ENCODE data around the gene WEE2.
"Not testable (repeated sequence)": the region's sequence is repeated elsewhere in the genome, so short reads cannot be mapped to it uniquely, and the experiment has no call there.

WEE2 gene

DNA sequence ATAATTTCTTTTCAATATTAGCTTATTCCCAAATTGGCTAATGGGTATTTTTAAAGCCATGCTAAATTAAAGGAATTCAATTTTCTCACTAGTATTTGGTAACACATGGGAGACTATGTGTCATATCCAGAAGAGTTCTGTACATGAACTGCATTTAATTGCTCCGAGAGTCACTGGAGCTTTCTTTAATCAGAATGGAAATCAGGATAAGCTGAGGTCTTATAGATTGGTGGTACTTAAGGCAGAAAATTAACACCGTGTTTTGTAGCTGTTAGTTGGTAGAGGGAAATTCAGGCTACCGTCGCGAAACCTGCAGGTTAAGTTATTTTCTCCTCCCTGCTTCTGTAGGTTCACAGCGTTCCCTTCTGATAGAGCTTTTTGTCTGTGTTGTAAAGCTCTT is at the start of gene WEE2:
Gene WEE2 (plus strand): TSS at position 3 of the 400 bp plus-strand sequence. CDS start 406 bp downstream, outside the sequence.
- no peak for DNase-seq (ENCODE audit: low spot score)

DNA sequence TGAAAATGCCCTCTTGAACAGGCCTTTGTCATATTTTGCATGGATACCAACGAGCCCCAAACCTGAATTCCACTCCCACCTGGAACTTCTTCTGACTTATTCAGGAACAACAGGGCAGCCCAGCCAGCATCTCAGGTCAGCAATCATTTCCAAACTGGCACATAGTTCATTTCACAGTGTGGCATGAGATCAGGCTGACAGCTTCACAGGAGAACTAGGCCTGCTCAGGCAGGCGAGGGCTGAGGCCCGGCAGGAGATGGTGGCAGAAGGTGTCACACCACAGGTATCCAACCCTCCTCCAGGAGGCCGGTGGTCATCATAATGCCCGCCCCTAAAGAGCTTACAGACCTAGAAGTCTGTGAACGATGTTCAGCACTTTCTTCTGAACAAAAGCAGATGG is 48.7 kb upstream of the WEE2 start:
- DNase-seq (ENCODE audit: low spot score) = no peak

DNA sequence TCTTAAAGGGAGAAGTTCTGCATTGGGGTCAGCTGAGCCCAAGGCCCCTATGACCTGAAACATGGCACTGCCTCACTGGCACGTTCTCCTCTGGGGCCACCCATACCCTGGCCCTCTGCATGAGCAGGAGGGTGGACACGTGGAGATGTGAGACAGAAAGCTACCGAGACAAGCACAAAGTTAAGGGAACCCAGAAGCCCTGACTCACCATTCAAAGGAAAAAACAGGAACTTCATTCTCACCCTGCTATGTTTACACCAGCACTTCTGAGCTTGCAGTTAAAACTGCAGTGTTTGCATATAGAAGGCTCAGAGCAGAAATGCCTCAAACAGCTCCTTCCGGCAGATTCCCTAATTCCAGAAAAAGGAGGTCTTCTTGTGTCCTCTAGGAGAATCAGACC is 47.9 kb upstream of the WEE2 start:
- no peak for DNase-seq (ENCODE audit: low spot score)

GRCh38 chr7:141663081-141663849 is 44.9 kb upstream of the WEE2 start:
- DNase-seq (ENCODE audit: low spot score) = no peak

GRCh38 chr7:141664450-141664849 is 43.7 kb upstream of the WEE2 start:
- DNase-seq (ENCODE audit: low spot score) = no peak

GRCh38 chr7:141665208-141666035 is 42.7 kb upstream of the WEE2 start:
- DNase-seq (ENCODE audit: low spot score) = no peak

DNA sequence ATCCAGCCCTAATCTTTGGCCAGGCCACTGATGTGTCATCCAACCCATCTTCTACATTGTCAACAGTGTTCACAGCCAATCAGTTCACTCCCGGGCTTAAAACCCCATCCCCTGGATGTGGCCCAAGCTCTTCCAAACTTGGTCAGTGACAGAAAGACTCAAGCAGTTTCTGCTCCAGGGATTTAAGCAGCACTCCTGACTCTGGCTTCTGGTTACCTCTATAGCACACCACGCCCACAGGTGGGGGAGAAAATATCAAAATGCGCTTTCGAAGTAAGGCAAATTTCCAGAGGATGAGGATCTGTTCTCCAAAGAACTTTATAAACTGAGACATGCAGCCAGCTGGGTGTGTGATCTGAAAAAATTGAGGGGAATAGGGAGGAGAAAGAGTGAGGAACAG is 42.1 kb upstream of the WEE2 start:
- no peak for DNase-seq (ENCODE audit: low spot score)

- no peak for DNase-seq (ENCODE audit: low spot score)
These were observed 39.3 kb upstream of the WEE2 start for GRCh38 chr7:141668853-141669252.

- no peak for DNase-seq (ENCODE audit: low spot score)
These were observed 36.3 kb upstream of the WEE2 start for GRCh38 chr7:141671705-141672496.

DNA sequence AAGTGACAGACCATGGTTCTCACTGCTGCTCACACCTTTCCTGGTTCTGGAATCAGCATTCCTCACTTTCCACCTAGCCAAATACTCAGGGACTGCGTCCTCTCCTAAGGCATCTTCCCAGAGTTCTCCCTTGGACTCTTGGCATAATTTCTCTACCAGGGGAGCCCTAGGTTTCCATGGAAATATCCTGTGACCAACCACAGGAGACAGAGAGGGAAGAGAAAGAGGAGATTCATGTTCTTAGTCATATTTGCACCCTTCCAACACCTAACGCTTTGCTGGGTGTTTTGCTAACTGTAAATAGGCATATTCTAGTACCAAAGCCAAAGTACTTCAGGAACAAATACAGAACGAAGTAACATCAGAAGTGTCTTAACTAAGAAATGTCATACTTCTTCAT is 34.8 kb upstream of the WEE2 start:
- DNase-seq (ENCODE audit: low spot score) = no peak

GRCh38 chr7:141674171-141674671 is 33.9 kb upstream of the WEE2 start:
- DNase-seq (ENCODE audit: low spot score) = no peak

DNA sequence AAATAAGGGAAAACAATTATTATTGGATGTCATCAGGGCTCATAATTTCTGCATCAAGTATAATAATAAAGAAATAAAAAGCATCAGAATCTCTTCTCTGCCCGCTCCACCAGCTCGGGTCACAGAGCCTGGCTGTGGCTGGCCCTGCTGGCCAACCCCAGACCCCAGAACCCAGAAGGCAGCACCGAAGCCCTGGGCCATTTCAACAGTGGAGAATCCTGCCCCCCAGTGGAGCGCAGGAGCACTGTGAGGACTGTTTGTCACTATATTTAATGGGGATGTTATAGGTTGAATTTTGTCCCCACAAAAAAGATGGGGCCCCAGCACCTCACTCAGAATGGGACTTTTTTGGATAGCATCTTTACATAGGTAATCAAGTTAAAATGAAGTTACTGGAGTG is 33.5 kb upstream of the WEE2 start:
- no peak for DNase-seq (ENCODE audit: low spot score)

GRCh38 chr7:141675436-141676215 is 32.5 kb upstream of the WEE2 start:
- peak; percentile 14 for DNase-seq (ENCODE audit: low spot score)

DNA sequence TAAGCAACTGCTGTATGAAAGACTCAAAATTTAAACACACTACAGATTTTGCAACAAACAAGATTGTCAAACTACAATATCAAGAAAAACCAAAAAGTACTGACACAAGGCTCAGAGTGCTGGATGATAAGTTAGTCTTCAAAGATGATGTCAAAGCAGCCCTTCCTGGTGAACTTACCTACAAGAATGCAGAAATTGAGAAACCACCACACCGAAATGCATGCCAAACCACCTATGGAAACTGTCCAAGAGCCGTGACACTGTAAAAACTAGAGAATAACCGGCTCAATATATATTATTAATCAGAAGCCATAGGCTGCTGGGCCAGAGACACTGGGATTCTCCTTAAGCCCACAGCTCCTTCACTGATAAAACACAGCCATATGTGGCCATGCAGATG is 31.5 kb upstream of the WEE2 start:
- DNase-seq (ENCODE audit: low spot score) = no peak

DNA sequence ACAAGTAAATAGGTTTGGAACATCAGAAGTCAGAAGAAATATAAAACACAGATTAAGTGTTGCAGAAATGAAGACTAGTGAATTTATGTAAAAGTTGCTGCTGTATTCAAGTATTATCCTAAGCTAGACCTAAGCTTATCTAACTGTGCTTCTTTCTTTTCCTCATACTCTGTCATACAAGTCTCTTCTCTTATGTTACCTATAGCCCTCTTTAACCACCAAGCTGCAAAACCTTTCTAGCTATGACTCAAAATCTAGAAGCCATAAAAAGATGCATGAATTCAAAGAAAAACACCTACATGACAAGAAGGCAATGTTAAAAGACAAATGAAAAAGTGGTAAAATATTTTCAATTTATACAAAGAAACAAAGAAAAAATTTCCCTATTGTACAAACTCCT is 29.1 kb upstream of the WEE2 start:
- DNase-seq (ENCODE audit: low spot score) = no peak

DNA sequence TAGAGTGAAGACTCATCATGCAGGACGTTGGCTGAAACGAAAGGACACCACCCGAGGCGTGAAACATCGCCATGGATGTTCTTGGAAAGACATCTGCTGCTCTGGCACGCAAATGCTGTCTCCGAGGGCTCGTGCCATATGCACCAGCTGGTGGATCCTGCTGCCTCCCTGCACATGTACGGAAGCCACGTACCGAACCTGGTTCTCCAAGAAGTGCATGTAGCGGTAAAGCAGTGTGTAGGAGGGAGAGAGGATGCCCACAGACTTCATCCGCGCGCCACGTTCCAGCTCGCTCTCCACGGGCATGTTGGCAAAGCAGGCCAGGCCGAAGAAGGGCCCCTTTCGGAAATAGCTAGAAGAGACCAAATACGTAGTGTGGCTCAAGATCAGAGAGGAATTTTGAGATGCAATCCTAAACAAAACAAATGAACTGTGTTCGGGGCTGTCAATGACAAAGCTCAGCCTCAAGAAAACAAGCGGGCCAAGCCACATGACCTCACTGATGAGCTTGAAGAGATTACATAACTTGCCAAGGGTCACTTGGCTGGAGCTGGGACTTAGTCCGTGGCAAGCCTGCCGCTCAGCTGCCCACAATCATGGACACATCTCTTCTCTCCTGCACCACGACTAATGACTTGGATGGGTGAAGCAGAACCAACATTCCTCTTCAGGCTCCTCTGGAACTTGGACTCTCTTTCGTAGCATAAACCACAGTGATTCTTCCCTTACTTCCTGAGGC is 22.7 kb upstream of the WEE2 start:
- no peak for DNase-seq (ENCODE audit: low spot score)

DNA sequence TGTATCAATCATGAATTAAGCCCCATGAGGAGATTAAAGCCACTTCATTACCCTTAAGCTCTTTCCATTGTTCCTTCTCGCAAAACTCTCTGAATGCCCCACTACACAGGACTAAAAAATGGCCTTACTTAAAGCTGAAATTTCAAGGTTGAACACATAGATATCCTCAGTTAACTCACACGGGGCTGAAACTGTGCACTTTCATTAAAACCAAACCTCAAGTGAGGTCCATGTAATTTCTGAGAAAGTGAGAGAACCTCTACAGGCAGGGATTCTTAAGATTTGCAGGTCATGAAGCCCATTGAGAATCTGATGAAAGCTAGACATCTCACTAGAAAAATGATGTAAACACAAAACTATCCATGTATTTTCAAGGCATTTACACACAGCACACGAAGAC is 22.1 kb upstream of the WEE2 start:
- DNase-seq (ENCODE audit: low spot score) = no peak

GRCh38 chr7:141686670-141687069 is 21.5 kb upstream of the WEE2 start:
- no peak for DNase-seq (ENCODE audit: low spot score)

- no peak for DNase-seq (ENCODE audit: low spot score)
These were observed 20.1 kb upstream of the WEE2 start for GRCh38 chr7:141688043-141688442.

GRCh38 chr7:141689072-141689825 is 18.9 kb upstream of the WEE2 start:
- not testable (repeated sequence) for DNase-seq (ENCODE audit: low spot score)

Data from CD4-positive, alpha-beta T cell treated with Interleukin-15 for 4 hours (primary cell).